Common myeloid progenitor, CD34-positive (primary cell): Measurements from ENCODE around the gene SLC29A3.

Experiments used
- CTCF ChIA-PET: fragments of 350-600 bp; sonication (Branson Sonifier 250); formaldehyde crosslinking; loops from one replicate; lab custom pipeline; 2021; ENCODE audit warnings: antibody characterized with exemption; lab: Charles Lee
- POLR2A ChIA-PET: fragments of 350-600 bp; sonication (Branson Sonifier 250); formaldehyde crosslinking; loops from one replicate; lab custom pipeline; 2021; ENCODE audit warnings: antibody characterized with exemption; lab: Charles Lee
- DNase-seq, 3 donors: peaks; one replicate each; pipeline versions ENCODE4 v3.0.0 to v3.0.0-alpha.2; 2013
- H3K27ac ChIP-seq, 2 experiments: 1 replicate in 1 of 2; 2 replicates in 1 of 2; pipeline ENCODE4 v1.7.0; 2013; ENCODE audit warnings: inconsistent platforms in 2 of 2, low read length in 2 of 2, mild to moderate bottlenecking in 2 of 2, low read depth in 1 of 2, moderate library complexity in 1 of 2; ENCODE audit not compliant: severe bottlenecking in 2 of 2, insufficient read depth in 1 of 2, poor library complexity in 1 of 2
- H3K27me3 ChIP-seq, 5 experiments: replicated peaks in 2 of 5; 1 replicate in 3 of 5; 2 replicates in 2 of 5; pipeline versions ENCODE4 v1.6.1 to v1.7.0; 2013; ENCODE audit warnings: low read length in 4 of 5, mild to moderate bottlenecking in 2 of 5, moderate library complexity in 2 of 5, inconsistent platforms in 1 of 5; ENCODE audit not compliant: insufficient read depth in 5 of 5, control insufficient read depth in 4 of 5
- H3K36me3 ChIP-seq, 4 experiments: 1 replicate in 2 of 4; 2 replicates in 2 of 4; pipeline versions ENCODE4 v1.6.1 to v1.7.0; 2013; ENCODE audit warnings: low read length in 3 of 4, control low read depth in 1 of 4, mild to moderate bottlenecking in 1 of 4; ENCODE audit not compliant: control insufficient read depth in 4 of 4, insufficient read depth in 4 of 4
- H3K4me1 ChIP-seq, 4 experiments: 1 replicate in 3 of 4; 2 replicates in 1 of 4; pipeline versions ENCODE4 v1.6.1 to v1.7.1; 2013; ENCODE audit warnings: low read length in 3 of 4, mild to moderate bottlenecking in 3 of 4, control low read depth in 1 of 4, inconsistent platforms in 1 of 4, moderate library complexity in 1 of 4; ENCODE audit not compliant: control insufficient read depth in 4 of 4, insufficient read depth in 4 of 4; ENCODE audit errors: control extremely low read depth in 1 of 4
- H3K4me3 ChIP-seq, 7 experiments: 1 replicate in 4 of 7; 2 replicates in 3 of 7; pipeline versions ENCODE4 v1.5.1 to v1.7.0; 2013; ENCODE audit warnings: mild to moderate bottlenecking in 7 of 7, low read length in 6 of 7, moderate library complexity in 6 of 7, inconsistent platforms in 2 of 7, low read depth in 2 of 7, control low read depth in 1 of 7; ENCODE audit not compliant: insufficient read depth in 4 of 7, control insufficient read depth in 1 of 7; ENCODE audit errors: extremely low read depth in 1 of 7
- H3K9me3 ChIP-seq, 5 experiments: 1 replicate in 4 of 5; 2 replicates in 1 of 5; pipeline versions ENCODE4 v1.6.1 to v1.7.1; 2013; ENCODE audit warnings: low read length in 4 of 5, mild to moderate bottlenecking in 2 of 5, inconsistent platforms in 1 of 5, low read depth in 1 of 5, moderate library complexity in 1 of 5; ENCODE audit not compliant: control insufficient read depth in 4 of 5, insufficient read depth in 2 of 5; ENCODE audit errors: control extremely low read depth in 1 of 5
- WGBS: methylation state at CpG from one replicate; pipeline ENCODE4 v1.1.5; 2013; ENCODE audit not compliant: insufficient coverage; 5-methylcytosine and 5-hydroxymethylcytosine counted together

Gene SLC29A3

GRCh38 chr10:71279590-71280170, 39.4 kb upstream of the SLC29A3 start:
- H3K4me1 ChIP-seq: peaks cover 0 to 16% (median 5%) of the 10 kb centered on the region in 4 experiments
- H3K27me3 ChIP-seq: no peaks in the 10 kb centered on the region
- POLR2A ChIA-PET: no interaction called here
- no peaks in the 10 kb centered on the region for H3K36me3 ChIP-seq
- no peak for DNase-seq
- H3K4me3 ChIP-seq: no peak overlapping the region
- CTCF ChIA-PET: interaction anchor here (0.9 to 1.8 kb wide), 3 partner anchors 9 to 363 kb away, joined by 3 to 8 read pairs (median 3); no protein-coding TSS in a partner anchor
- H3K27ac ChIP-seq: no peak overlapping the region
- 93% methylated on average over 22 of the region's 22 CpGs for WGBS
- H3K9me3 ChIP-seq: no peaks in the 10 kb centered on the region

GRCh38 chr10:71280216-71280615, 38.8 kb upstream of the SLC29A3 start:
- DNase-seq: no peak
- ChIA-PET CTCF (interaction anchor here (0.9 to 8.4 kb wide), 3 partner anchors 7 to 363 kb away, joined by 3 to 78 read pairs (median 3); no protein-coding TSS in a partner anchor), POLR2A (no interaction called here)
- H3K27me3 ChIP-seq: no peaks in the 10 kb centered on the region
- peaks cover 0 to 12% (median 2%) of the 10 kb centered on the region in 4 experiments for H3K4me1 ChIP-seq
- 88% methylated on average over 5 of the region's 5 CpGs for WGBS
- no peak overlapping the region for H3K27ac ChIP-seq
- no peaks in the 10 kb centered on the region for H3K36me3 ChIP-seq
- H3K9me3 ChIP-seq: no peaks in the 10 kb centered on the region
- no peak overlapping the region for H3K4me3 ChIP-seq

GRCh38 chr10:71280825-71281224, 38.2 kb upstream of the SLC29A3 start:
- CTCF ChIA-PET: interaction anchor here (1.7 to 8.4 kb wide), 2 partner anchors 7 to 32 kb away, joined by 5 to 78 read pairs; no protein-coding TSS in a partner anchor

GRCh38 chr10:71281646-71282322, 37.3 kb upstream of the SLC29A3 start:
- H3K4me3 ChIP-seq: no peak overlapping the region
- 94% methylated on average over 6 of the region's 8 CpGs for WGBS

More at GRCh38 chr10:71280825-71281224, 38.2 kb upstream of the SLC29A3 start:
- Histone ChIP-seq H3K4me1 (peaks cover 0 to 7% (median 0%) of the 10 kb centered on the region in 4 experiments), H3K27ac (no peak overlapping the region), H3K27me3 (no peaks in the 10 kb centered on the region), H3K36me3 (no peaks in the 10 kb centered on the region), H3K9me3 (no peaks in the 10 kb centered on the region), H3K4me3 (no peak overlapping the region)
- no peak for DNase-seq
- 50% methylated on average over 2 of the region's 3 CpGs for WGBS
- POLR2A ChIA-PET: no interaction called here

GRCh38 chr10:71282323-71282680, 36.8 kb upstream of the SLC29A3 start:
- Histone ChIP-seq H3K36me3 (no peaks in the 10 kb centered on the region), H3K27me3 (no peaks in the 10 kb centered on the region), H3K27ac (no peak overlapping the region), H3K4me3 (no peak overlapping the region), H3K4me1 (peaks cover 0 to 7% (median 0%) of the 10 kb centered on the region in 4 experiments), H3K9me3 (no peaks in the 10 kb centered on the region)
- WGBS: 72% methylated on average over 2 of the region's 2 CpGs
- ChIA-PET CTCF (interaction anchor here (1.4 to 8.4 kb wide), 3 partner anchors 9 to 69 kb away, joined by 3 to 78 read pairs (median 5); no protein-coding TSS in a partner anchor), POLR2A (no interaction called here)
- no peak for DNase-seq

More at GRCh38 chr10:71281646-71282322, 37.3 kb upstream of the SLC29A3 start:
- ChIA-PET POLR2A (no interaction called here), CTCF (interaction anchor here (1.4 to 8.4 kb wide), 3 partner anchors 8 to 69 kb away, joined by 3 to 78 read pairs (median 5); no protein-coding TSS in a partner anchor)
- Histone ChIP-seq H3K27me3 (no peaks in the 10 kb centered on the region), H3K9me3 (no peaks in the 10 kb centered on the region), H3K4me1 (peaks cover 0 to 7% (median 0%) of the 10 kb centered on the region in 4 experiments), H3K36me3 (no peaks in the 10 kb centered on the region), H3K27ac (no peak overlapping the region)
- no peak for DNase-seq

GRCh38 chr10:71283410-71283809, 35.6 kb upstream of the SLC29A3 start:
- peaks cover 0 to 5% (median 0%) of the 10 kb centered on the region in 4 experiments for H3K4me1 ChIP-seq
- H3K36me3 ChIP-seq: no peaks in the 10 kb centered on the region
- no peaks in the 10 kb centered on the region for H3K27me3 ChIP-seq
- ChIA-PET POLR2A (interaction anchor here (0.6 kb wide), 1 partner anchor 49 kb away, joined by 3 read pairs; no protein-coding TSS in a partner anchor), CTCF (interaction anchor here (0.6 to 8.4 kb wide), 10 partner anchors 10 to 425 kb away, joined by 3 to 78 read pairs (median 6); no protein-coding TSS in a partner anchor)
- no peak overlapping the region for H3K4me3 ChIP-seq
- H3K9me3 ChIP-seq: no peaks in the 10 kb centered on the region
- DNase-seq: no peak
- 100% methylated on average over 2 of the region's 6 CpGs for WGBS
- no peak overlapping the region for H3K27ac ChIP-seq
